ENCODE results near the gene A4GALT.
"Not testable (repeated sequence)": the region's sequence is repeated elsewhere in the genome, so short reads cannot be mapped to it uniquely, and the experiment has no call there.

The A4GALT gene

GRCh38 chr22:42755553-42755952 lies 34.9 kb upstream of the A4GALT start:
- not testable (repeated sequence) for H3K9me3 ChIP-seq (ENCODE audit: control insufficient read depth, low read length); H3K27me3 ChIP-seq (replicated peaks; ENCODE audit: control insufficient read depth, insufficient read depth, low read length); H3K4me3 ChIP-seq (ENCODE audit: low read length); H3K36me3 ChIP-seq (ENCODE audit: control insufficient read depth, insufficient read depth, low read length, severe bottlenecking); H3K9ac ChIP-seq (ENCODE audit: low read length)
- H3K4me1 ChIP-seq (ENCODE audit: control insufficient read depth, insufficient read depth, low read length): peaks cover 34% of the 10 kb centered on the region
- DNase-seq (ENCODE audit: low read depth): peak; percentile 60

GRCh38 chr22:42755121-42755520 lies 34.5 kb upstream of the A4GALT start:
- not testable (repeated sequence) for H3K9me3 ChIP-seq (ENCODE audit: control insufficient read depth, low read length); DNase-seq (ENCODE audit: low read depth); H3K27me3 ChIP-seq (replicated peaks; ENCODE audit: control insufficient read depth, insufficient read depth, low read length); H3K36me3 ChIP-seq (ENCODE audit: control insufficient read depth, insufficient read depth, low read length, severe bottlenecking); H3K4me3 ChIP-seq (ENCODE audit: low read length); H3K9ac ChIP-seq (ENCODE audit: low read length)
- H3K4me1 ChIP-seq (ENCODE audit: control insufficient read depth, insufficient read depth, low read length): peaks cover 34% of the 10 kb centered on the region

- Histone ChIP-seq H3K9me3 (ENCODE audit: control insufficient read depth, low read length) (no peaks in the 10 kb centered on the region), H3K27me3 (replicated peaks; ENCODE audit: control insufficient read depth, insufficient read depth, low read length) (no peaks in the 10 kb centered on the region), H3K9ac (ENCODE audit: low read length) (no peak overlapping the region), H3K4me3 (ENCODE audit: low read length) (no peak overlapping the region), H3K36me3 (ENCODE audit: control insufficient read depth, insufficient read depth, low read length, severe bottlenecking) (no peaks in the 10 kb centered on the region), H3K4me1 (ENCODE audit: control insufficient read depth, insufficient read depth, low read length) (peaks cover 34% of the 10 kb centered on the region)
- DNase-seq (ENCODE audit: low read depth): peak; percentile 27
Observed at GRCh38 chr22:42754658-42755057, 34.0 kb upstream of the A4GALT start.

GRCh38 chr22:42752912-42753311 lies 32.2 kb upstream of the A4GALT start:
- H3K4me1 ChIP-seq (ENCODE audit: control insufficient read depth, insufficient read depth, low read length): peaks cover 50% of the 10 kb centered on the region
- no peaks in the 10 kb centered on the region for H3K9me3 ChIP-seq (ENCODE audit: control insufficient read depth, low read length)
- H3K27me3 ChIP-seq (replicated peaks; ENCODE audit: control insufficient read depth, insufficient read depth, low read length): no peaks in the 10 kb centered on the region
- no peak overlapping the region for H3K4me3 ChIP-seq (ENCODE audit: low read length)
- H3K36me3 ChIP-seq (ENCODE audit: control insufficient read depth, insufficient read depth, low read length, severe bottlenecking): no peaks in the 10 kb centered on the region
- H3K9ac ChIP-seq (ENCODE audit: low read length): peak overlapping the region; percentile 49
- no peak for DNase-seq (ENCODE audit: low read depth)

- no peak for DNase-seq (ENCODE audit: low read depth)
- no peaks in the 10 kb centered on the region for H3K36me3 ChIP-seq (ENCODE audit: control insufficient read depth, insufficient read depth, low read length, severe bottlenecking)
Observed at GRCh38 chr22:42752230-42752746, 31.6 kb upstream of the A4GALT start.

GRCh38 chr22:42750421-42750820 lies 29.8 kb upstream of the A4GALT start:
- DNase-seq (ENCODE audit: low read depth); H3K9ac ChIP-seq (ENCODE audit: low read length): not testable (repeated sequence)

More at GRCh38 chr22:42752230-42752746, 31.6 kb upstream of the A4GALT start:
- Histone ChIP-seq H3K4me1 (ENCODE audit: control insufficient read depth, insufficient read depth, low read length) (peaks cover 52% of the 10 kb centered on the region), H3K9me3 (ENCODE audit: control insufficient read depth, low read length) (no peaks in the 10 kb centered on the region), H3K27me3 (replicated peaks; ENCODE audit: control insufficient read depth, insufficient read depth, low read length) (no peaks in the 10 kb centered on the region), H3K4me3 (ENCODE audit: low read length) (no peak overlapping the region), H3K9ac (ENCODE audit: low read length) (peak overlapping the region; percentile 49)

GRCh38 chr22:42747701-42748513 lies 27.2 kb upstream of the A4GALT start:
- no peaks in the 10 kb centered on the region for H3K27me3 ChIP-seq (replicated peaks; ENCODE audit: control insufficient read depth, insufficient read depth, low read length)
- H3K4me1 ChIP-seq (ENCODE audit: control insufficient read depth, insufficient read depth, low read length): peaks cover 62% of the 10 kb centered on the region
- H3K36me3 ChIP-seq (ENCODE audit: control insufficient read depth, insufficient read depth, low read length, severe bottlenecking): no peaks in the 10 kb centered on the region
- H3K9me3 ChIP-seq (ENCODE audit: control insufficient read depth, low read length): no peaks in the 10 kb centered on the region
- peak overlapping the region; percentile 51 for H3K4me3 ChIP-seq (ENCODE audit: low read length)
- peak; percentile 26 for DNase-seq (ENCODE audit: low read depth)
- H3K9ac ChIP-seq (ENCODE audit: low read length): peak overlapping the region; percentile 81

More at GRCh38 chr22:42750421-42750820, 29.8 kb upstream of the A4GALT start:
- H3K36me3 ChIP-seq (ENCODE audit: control insufficient read depth, insufficient read depth, low read length, severe bottlenecking); H3K9me3 ChIP-seq (ENCODE audit: control insufficient read depth, low read length); H3K4me3 ChIP-seq (ENCODE audit: low read length); H3K27me3 ChIP-seq (replicated peaks; ENCODE audit: control insufficient read depth, insufficient read depth, low read length): not testable (repeated sequence)
- H3K4me1 ChIP-seq (ENCODE audit: control insufficient read depth, insufficient read depth, low read length): peaks cover 55% of the 10 kb centered on the region

GRCh38 chr22:42745118-42745517 lies 24.4 kb upstream of the A4GALT start:
- Histone ChIP-seq H3K36me3 (ENCODE audit: control insufficient read depth, insufficient read depth, low read length, severe bottlenecking) (no peaks in the 10 kb centered on the region), H3K9me3 (ENCODE audit: control insufficient read depth, low read length) (no peaks in the 10 kb centered on the region), H3K4me1 (ENCODE audit: control insufficient read depth, insufficient read depth, low read length) (peaks cover 50% of the 10 kb centered on the region), H3K9ac (ENCODE audit: low read length) (no peak overlapping the region), H3K4me3 (ENCODE audit: low read length) (no peak overlapping the region), H3K27me3 (replicated peaks; ENCODE audit: control insufficient read depth, insufficient read depth, low read length) (no peaks in the 10 kb centered on the region)
- DNase-seq (ENCODE audit: low read depth): no peak

GRCh38 chr22:42743501-42743991 lies 22.9 kb upstream of the A4GALT start:
- Histone ChIP-seq H3K36me3 (ENCODE audit: control insufficient read depth, insufficient read depth, low read length, severe bottlenecking) (no peaks in the 10 kb centered on the region), H3K9me3 (ENCODE audit: control insufficient read depth, low read length) (no peaks in the 10 kb centered on the region), H3K4me1 (ENCODE audit: control insufficient read depth, insufficient read depth, low read length) (peaks cover 39% of the 10 kb centered on the region), H3K9ac (ENCODE audit: low read length) (peak overlapping the region; percentile 48), H3K27me3 (replicated peaks; ENCODE audit: control insufficient read depth, insufficient read depth, low read length) (no peaks in the 10 kb centered on the region), H3K4me3 (ENCODE audit: low read length) (no peak overlapping the region)
- peak; percentile 84 for DNase-seq (ENCODE audit: low read depth)

GRCh38 chr22:42742940-42743339 lies 22.3 kb upstream of the A4GALT start:
- Histone ChIP-seq H3K36me3 (ENCODE audit: control insufficient read depth, insufficient read depth, low read length, severe bottlenecking) (no peaks in the 10 kb centered on the region), H3K4me3 (ENCODE audit: low read length) (peak overlapping the region; percentile 13), H3K9ac (ENCODE audit: low read length) (peak overlapping the region; percentile 48), H3K4me1 (ENCODE audit: control insufficient read depth, insufficient read depth, low read length) (peaks cover 34% of the 10 kb centered on the region), H3K27me3 (replicated peaks; ENCODE audit: control insufficient read depth, insufficient read depth, low read length) (no peaks in the 10 kb centered on the region), H3K9me3 (ENCODE audit: control insufficient read depth, low read length) (no peaks in the 10 kb centered on the region)
- DNase-seq (ENCODE audit: low read depth): no peak

- not testable (repeated sequence) for H3K9ac ChIP-seq (ENCODE audit: low read length); H3K27me3 ChIP-seq (replicated peaks; ENCODE audit: control insufficient read depth, insufficient read depth, low read length); H3K9me3 ChIP-seq (ENCODE audit: control insufficient read depth, low read length); DNase-seq (ENCODE audit: low read depth); H3K36me3 ChIP-seq (ENCODE audit: control insufficient read depth, insufficient read depth, low read length, severe bottlenecking); H3K4me3 ChIP-seq (ENCODE audit: low read length)
- peaks cover 19% of the 10 kb centered on the region for H3K4me1 ChIP-seq (ENCODE audit: control insufficient read depth, insufficient read depth, low read length)
Observed at GRCh38 chr22:42740320-42740719, 19.6 kb upstream of the A4GALT start.
